Stimulated activated CD8-positive, alpha-beta memory T cell treated with anti-CD3 and anti-CD28 coated beads, Interleukin-7, amount 100 ng/mL, for 48 hours (primary cell): Measurements from ENCODE around the gene HOXA11.

Experiments used
- DNase-seq, 2 donors: peaks; one replicate each; pipeline ENCODE4 v3.0.0-alpha.2; 2020; ENCODE audit warnings: low read depth in 1 of 2; ENCODE audit errors: extremely low read depth in 1 of 2

HOXA11 gene

DNA sequence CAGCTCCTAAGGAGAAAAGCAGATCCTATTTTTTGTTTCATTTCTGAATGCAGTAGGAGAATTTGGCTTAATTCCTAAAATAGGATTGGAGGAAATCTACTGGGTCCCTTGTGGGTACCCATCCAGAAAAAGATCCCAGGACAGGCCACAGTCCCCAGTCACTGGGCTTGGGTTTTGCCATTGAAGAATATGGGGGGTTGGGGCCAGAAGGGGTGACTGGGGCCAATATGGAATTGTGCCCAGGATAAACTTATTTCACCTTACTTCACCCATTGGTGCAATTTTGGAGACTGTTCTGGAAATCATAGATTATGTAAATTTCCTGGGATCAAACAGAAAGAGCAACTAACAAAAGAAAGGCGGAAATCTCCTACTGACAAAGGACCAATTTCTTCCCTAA lies 46.6 kb downstream of the HOXA11 start:
- DNase-seq: no peak

DNA sequence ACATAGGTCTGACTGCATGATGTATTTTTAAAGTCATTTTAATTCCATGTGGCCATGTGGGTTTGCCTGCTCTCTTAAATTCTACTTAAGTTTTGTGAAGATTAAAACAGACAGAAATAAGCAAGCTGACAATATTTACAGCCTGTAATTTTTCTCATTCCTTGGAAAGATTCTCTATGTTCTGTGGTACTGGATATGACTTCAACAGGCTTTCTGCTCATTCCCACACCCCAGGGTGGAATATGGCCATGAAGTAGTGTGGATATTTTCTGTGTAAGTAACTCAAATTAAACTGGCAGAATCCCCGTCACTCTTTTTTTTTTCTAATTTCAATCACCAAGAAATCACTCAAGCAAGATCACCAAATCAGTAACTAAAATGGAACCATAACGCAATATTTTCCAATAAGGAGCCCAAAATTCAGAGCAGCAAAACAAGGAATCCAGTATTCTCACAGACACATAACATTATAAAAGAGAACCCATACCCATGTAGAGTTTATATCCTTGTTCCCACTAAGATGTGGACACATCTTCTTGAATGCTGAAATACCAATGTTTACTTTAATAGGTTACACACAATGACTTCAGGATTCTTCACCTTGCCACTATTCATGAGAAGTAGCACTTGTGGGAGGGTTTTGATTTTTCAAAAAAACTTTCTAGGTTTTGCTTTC lies 47.3 kb downstream of the HOXA11 start:
- DNase-seq: no peak

DNA sequence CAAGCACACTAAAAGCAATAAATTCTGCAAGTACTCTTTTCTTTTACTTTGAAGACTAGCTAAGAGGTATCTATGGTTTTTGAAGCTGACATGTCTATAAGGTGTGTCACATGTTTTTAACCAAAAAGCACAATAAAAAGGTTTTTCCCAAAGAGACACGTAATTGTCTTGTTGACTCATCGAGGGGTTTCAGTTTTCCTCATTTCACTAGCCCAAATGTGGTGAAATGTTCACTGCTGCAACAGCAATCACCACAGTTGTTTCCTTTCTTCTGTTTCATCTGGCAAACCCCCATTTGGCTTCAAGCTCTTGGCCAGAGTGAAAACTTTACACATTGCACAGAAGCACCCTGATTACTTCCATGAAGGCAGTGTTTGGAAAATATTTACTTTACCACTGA lies 50.6 kb downstream of the HOXA11 start:
- no peak for DNase-seq

DNA sequence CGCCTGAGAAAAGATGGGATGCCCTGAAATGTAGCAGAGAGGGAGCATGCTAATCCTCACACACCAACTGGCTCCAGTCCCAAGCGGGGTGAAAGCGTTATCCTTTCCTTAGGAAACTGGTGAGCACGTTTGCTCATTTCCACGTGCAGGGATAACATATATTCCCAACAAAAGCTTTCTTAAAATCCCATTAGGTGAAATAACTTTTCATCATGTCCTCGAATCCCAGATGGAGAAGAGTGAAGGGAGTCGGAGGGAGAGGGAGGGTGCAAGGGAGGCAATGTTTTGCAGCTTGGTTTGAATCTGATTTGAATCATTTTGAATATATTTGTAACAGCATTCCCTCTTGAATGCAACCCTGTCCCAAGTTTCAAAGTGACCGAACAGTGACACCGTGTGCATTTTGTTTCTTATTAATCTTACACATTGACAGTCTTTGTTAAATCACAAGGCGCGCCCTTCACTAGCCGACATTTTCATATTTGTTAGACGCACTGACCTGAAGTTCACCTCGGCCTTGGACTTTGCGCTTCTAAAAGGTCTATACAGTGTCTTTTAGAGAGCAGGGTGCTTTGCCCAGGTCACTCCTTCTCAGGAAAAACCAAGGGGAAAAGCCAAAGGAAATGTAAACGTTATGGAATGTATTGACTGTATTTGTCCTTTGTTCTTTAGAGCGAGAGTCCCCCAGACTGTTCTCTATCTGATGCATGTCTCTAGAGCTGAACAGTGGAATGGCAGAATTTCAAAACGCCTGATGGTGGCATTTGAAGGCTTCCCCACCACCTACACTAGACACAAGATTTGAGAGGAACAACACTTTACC lies 51.4 kb downstream of the HOXA11 start:
- DNase-seq: no peak

DNA sequence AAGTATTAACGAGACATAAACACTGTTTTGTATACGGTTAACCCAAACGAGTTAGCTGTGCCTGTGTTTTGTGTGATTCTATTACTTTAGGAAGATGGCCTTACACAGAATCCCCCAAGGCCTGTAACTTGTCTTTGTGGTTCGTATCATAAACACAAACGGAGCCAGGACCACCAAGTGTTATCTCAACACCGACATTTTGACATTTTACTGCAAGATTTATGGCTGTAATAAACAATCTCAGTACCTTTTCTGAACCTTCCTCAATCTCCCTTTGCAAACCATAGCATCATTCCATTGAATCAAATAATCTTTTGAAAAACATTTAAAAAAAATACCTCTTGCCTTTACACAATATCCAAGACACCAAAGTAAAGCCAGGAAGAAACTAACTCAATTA lies 52.1 kb downstream of the HOXA11 start:
- no peak for DNase-seq

DNA sequence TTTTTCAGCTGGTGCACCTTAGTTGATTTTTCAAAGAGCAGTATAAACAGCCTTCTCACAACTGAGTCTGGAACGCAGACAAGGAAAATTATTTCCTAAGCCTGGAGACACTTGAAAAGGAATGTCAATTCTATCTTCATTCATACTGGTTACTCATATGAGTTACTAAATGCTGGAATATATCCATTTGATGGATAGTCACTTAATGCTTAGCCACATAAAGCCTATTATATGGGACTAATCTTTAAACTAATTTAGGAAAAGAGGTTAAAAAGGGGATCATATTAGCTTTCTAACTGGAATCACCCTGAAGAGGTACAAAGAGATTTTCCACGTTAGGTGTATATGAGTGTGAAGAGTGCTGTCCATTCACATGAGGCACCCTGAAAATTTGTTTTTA lies 52.8 kb downstream of the HOXA11 start:
- DNase-seq: no peak

DNA sequence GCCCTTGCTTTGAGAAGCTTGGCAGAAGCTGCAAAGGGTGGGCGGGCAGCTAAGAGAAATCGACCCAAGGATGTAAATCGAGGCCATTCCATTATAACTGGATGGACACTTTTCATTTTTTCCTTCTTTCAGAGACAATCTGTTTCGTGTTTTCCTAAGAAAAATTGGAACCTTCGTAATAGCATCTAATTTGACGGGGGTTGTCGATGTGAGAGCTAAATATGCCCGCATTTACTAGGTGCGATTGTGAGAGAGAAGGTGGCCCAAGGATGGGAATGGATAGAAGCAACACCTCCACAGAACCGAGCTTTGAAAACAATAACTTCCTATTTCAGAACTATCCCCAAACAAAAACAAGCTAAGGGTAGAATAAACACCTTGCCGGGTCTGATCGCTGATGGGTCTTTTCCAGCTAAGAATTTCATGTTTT lies 53.6 kb downstream of the HOXA11 start:
- DNase-seq: no peak
